ENCODE results near the gene C5orf52. TPM values are rescaled to one million over a fixed set of nuclear protein-coding genes. Genes with fewer than 3 reads are reported as not detected.
"Not testable (repeated sequence)": the region's sequence is repeated elsewhere in the genome, so short reads cannot be mapped to it uniquely, and the experiment has no call there.

The C5orf52 gene
- total and polyA plus RNA-seq, 2 donors, result not detected

DNA sequence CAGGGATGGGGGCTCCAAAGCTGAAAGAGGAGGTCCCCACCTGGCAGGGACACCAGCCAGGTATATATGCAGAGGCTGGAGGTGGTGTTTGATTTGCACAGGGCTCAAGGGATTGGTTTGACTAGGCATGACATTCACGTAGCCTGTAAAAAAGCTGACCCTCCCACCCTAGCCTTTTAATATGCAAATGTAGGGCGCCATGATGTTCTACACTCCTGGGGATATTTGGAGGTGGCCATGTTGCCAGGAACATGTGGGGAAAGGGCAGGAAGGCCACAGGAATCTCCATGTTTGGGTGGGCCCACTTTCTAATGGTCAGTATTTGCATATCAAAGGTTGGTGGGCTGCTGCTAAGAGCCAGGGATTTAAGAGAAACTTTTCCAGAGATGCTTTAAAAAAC is 47.9 kb downstream of the C5orf52 start:
- DNase-seq (ENCODE audit: extremely low spot score), result no peak
- no peak overlapping the region for H3K27ac ChIP-seq (ENCODE audit: low read depth)
- no peaks in the 10 kb centered on the region for H3K36me3 ChIP-seq (ENCODE audit: insufficient read depth)
- WGBS, result 98% methylated on average over 2 of the region's 2 CpGs
- H3K4me1 ChIP-seq (ENCODE audit: insufficient read depth), result no peaks in the 10 kb centered on the region
- no peak overlapping the region for H3K4me3 ChIP-seq (ENCODE audit: low read depth, low read length)

- Histone ChIP-seq H3K27ac (ENCODE audit: low read depth) (no peak overlapping the region), H3K4me3 (ENCODE audit: low read depth, low read length) (no peak overlapping the region), H3K4me1 (ENCODE audit: insufficient read depth) (no peaks in the 10 kb centered on the region), H3K36me3 (ENCODE audit: insufficient read depth) (no peaks in the 10 kb centered on the region)
- WGBS, result 83% methylated on average over 6 of the region's 6 CpGs
- DNase-seq (ENCODE audit: extremely low spot score), result no peak
Observed at GRCh38 chr5:157721159-157721558, 49.8 kb downstream of the C5orf52 start.

DNA sequence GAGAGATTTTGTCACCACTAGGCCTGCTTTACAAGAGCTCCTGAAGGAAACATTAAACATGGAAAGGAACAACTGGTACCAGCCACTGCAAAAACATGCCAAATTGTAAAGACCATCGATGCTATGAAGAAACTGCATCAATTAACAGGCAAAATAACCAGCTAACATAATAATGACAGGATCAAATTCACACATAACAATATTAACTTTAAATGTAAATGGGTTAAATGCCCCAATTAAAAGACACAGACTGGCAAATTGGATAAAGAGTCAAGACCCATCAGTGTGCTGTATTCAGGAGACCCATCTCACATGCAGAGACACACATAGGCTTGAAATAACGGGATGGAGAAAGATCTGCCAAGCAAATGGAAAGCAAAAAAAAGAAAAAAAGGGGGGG is 51.6 kb downstream of the C5orf52 start:
- H3K4me1 ChIP-seq (ENCODE audit: insufficient read depth); DNase-seq (ENCODE audit: extremely low spot score); H3K36me3 ChIP-seq (ENCODE audit: insufficient read depth); H3K27ac ChIP-seq (ENCODE audit: low read depth); H3K4me3 ChIP-seq (ENCODE audit: low read depth, low read length): not testable (repeated sequence)
- 88% methylated on average over 2 of the region's 2 CpGs for WGBS

DNA sequence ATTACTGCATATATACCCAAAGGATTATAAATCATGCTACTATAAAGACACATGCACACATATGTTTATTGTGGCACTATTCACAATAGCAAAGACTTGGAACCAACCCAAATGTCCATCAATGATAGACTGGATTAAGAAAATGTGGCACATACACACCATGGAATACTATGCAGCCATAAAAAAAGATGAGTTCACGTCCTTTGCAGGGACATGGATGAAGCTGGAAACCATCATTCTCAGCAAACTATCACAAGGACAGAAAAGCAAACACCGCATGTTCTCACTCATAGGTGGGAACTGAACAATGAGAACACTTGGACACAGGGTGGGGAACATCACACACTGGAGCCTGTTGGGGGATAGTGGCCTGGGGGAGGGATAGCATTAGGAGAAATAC is 55.3 kb downstream of the C5orf52 start:
- not testable (repeated sequence) for H3K4me1 ChIP-seq (ENCODE audit: insufficient read depth); H3K36me3 ChIP-seq (ENCODE audit: insufficient read depth); H3K27ac ChIP-seq (ENCODE audit: low read depth); DNase-seq (ENCODE audit: extremely low spot score); H3K4me3 ChIP-seq (ENCODE audit: low read depth, low read length)
- WGBS, result 96% methylated on average over 2 of the region's 2 CpGs

DNA sequence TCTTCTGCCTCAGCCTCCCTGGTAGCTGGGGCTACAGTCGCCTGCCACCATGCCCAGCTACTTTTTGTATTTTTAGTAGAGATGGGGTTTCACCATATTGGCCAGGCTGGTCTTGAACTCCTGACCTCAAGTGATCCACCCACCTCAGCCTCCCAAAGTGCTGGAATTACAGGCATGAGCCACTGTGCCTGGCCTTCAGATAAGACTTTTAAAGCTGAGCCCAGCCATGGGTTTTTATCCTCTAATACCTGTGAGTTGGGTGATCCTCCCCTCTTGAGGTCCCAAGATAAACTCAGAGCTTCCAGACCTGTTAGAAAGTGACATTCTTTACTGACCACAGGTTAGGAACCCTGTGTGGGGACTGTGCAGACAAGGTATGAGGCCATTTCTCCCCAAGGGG is 56.5 kb downstream of the C5orf52 start:
- not testable (repeated sequence) for H3K4me3 ChIP-seq (ENCODE audit: low read depth, low read length); H3K4me1 ChIP-seq (ENCODE audit: insufficient read depth); H3K27ac ChIP-seq (ENCODE audit: low read depth); H3K36me3 ChIP-seq (ENCODE audit: insufficient read depth); DNase-seq (ENCODE audit: extremely low spot score)
- 100% methylated on average over 1 of the region's 1 CpG for WGBS

Other genes with a start within 250 kb of the C5orf52 start
- 5.0 TPM for gene NIPAL4, start 211.3 kb upstream of the C5orf52 start, total RNA-seq
- gene NIPAL4, start 211.3 kb upstream of the C5orf52 start, polyA plus RNA-seq, result 14.6 TPM
- gene ADAM19, start 95.8 kb upstream of the C5orf52 start, total RNA-seq, result 49.8 TPM
- gene ADAM19, start 95.8 kb upstream of the C5orf52 start, polyA plus RNA-seq, result 26.4 TPM
- gene SOX30, start 19.1 kb upstream of the C5orf52 start, total RNA-seq, result not detected
- 0.33 TPM for gene SOX30, start 19.1 kb upstream of the C5orf52 start, polyA plus RNA-seq
- 27.9 TPM for gene THG1L, start 59.9 kb downstream of the C5orf52 start, total RNA-seq
- gene THG1L, start 59.9 kb downstream of the C5orf52 start, polyA plus RNA-seq, result 16.7 TPM
- gene LSM11, start 72.2 kb downstream of the C5orf52 start, total RNA-seq, result 15.5 TPM
- gene LSM11, start 72.2 kb downstream of the C5orf52 start, polyA plus RNA-seq, result 12.6 TPM
- 131 TPM for gene CLINT1, start 187.6 kb downstream of the C5orf52 start, total RNA-seq
- 46.8 TPM for gene CLINT1, start 187.6 kb downstream of the C5orf52 start, polyA plus RNA-seq

Data from urinary bladder (tissue), 4 donors.